Endodermal cell (in vitro differentiated cells): ENCODE data around the gene KCNC4. TPM values are rescaled to one million over a fixed set of nuclear protein-coding genes. Genes with fewer than 3 reads are reported as not detected.

Experiments used
- DNase-seq: peaks from one replicate; pipeline ENCODE4 v3.0.0-alpha.2; 2017
- H3K27ac ChIP-seq: 2 replicates; pipeline ENCODE4 v1.5.1; 2013; ENCODE audit warnings: mild to moderate bottlenecking, low read depth, low read length, moderate library complexity
- H3K27me3 ChIP-seq: 2 replicates; pipeline ENCODE4 v1.6.1; 2013; ENCODE audit warnings: mild to moderate bottlenecking, low read length, moderate library complexity; ENCODE audit not compliant: insufficient read depth, control insufficient read depth, poor library complexity, severe bottlenecking
- H3K36me3 ChIP-seq: 2 replicates; pipeline ENCODE4 v1.7.0; 2013; ENCODE audit warnings: mild to moderate bottlenecking, low read length, moderate library complexity; ENCODE audit not compliant: control insufficient read depth, insufficient read depth
- H3K4me1 ChIP-seq: one replicate; pipeline ENCODE4 v1.7.0; 2013; ENCODE audit warnings: low read length; ENCODE audit not compliant: control insufficient read depth, insufficient read depth
- H3K4me3 ChIP-seq: 2 replicates; pipeline ENCODE4 v1.5.1; 2013; ENCODE audit warnings: mild to moderate bottlenecking, low read length, moderate library complexity
- H3K9ac ChIP-seq: 2 replicates; pipeline ENCODE4 v1.6.1; 2013; ENCODE audit warnings: mild to moderate bottlenecking, low read length, moderate library complexity; ENCODE audit not compliant: poor library complexity, severe bottlenecking; ENCODE audit errors: extremely low read depth
- H3K9me3 ChIP-seq: 2 replicates; pipeline ENCODE4 v1.6.1; 2013; ENCODE audit warnings: mild to moderate bottlenecking, low read length, moderate library complexity; ENCODE audit not compliant: control insufficient read depth
- H3K27ac Mint-ChIP-seq: 2 replicates; pipeline ENCODE4 v1.8.0; 2020; ENCODE audit warnings: mixed read lengths
- H3K27me3 Mint-ChIP-seq: 2 replicates; pipeline ENCODE4 v1.8.0; 2021; ENCODE audit warnings: mild to moderate bottlenecking, mixed read lengths; ENCODE audit not compliant: insufficient read depth
- H3K36me3 Mint-ChIP-seq: 2 replicates; pipeline ENCODE4 v1.8.0; 2020; ENCODE audit warnings: low read depth, mixed read lengths
- H3K4me1 Mint-ChIP-seq: 2 replicates; pipeline ENCODE4 v1.8.0; 2020; ENCODE audit warnings: mixed read lengths
- H3K4me3 Mint-ChIP-seq: 2 replicates; pipeline ENCODE4 v1.8.0; 2020; ENCODE audit warnings: mild to moderate bottlenecking, moderate library complexity, mixed read lengths
- H3K9me3 Mint-ChIP-seq: 2 replicates; pipeline ENCODE4 v1.8.0; 2020; ENCODE audit warnings: mild to moderate bottlenecking, mixed read lengths
- WGBS, 2 experiments: methylation state at CpG; one replicate each; pipeline versions ENCODE4 v1.1.5 to v1.1.7; 2013; ENCODE audit warnings: missing lambda C conversion rate in 2 of 2, mixed read lengths in 1 of 2; ENCODE audit not compliant: insufficient coverage in 1 of 2, insufficient read length in 1 of 2; 5-methylcytosine and 5-hydroxymethylcytosine counted together
- total RNA-seq, 2 donors: library from RNA; stranded (reverse); fragmentation: NEBNext Ultra II Directional in 1 of 2; extraction: Animal tissue kit (Norgen Biotek cat#: 25700) in 1 of 2; gene quantifications; 2 replicates in 1 of 2; 3 replicates in 1 of 2; pipeline ENCODE4 v1.2.1, GENCODE V29; 2021
- TF ChIP-seq, protein P1 (sequence below): fragments of 200-600 bp; sonication (generic); conservative IDR thresholded peaks from 2 replicates; pipeline ENCODE4 v1.5.0; 2021; ENCODE audit warnings: antibody characterized with exemption, mild to moderate bottlenecking

The KCNC4 gene
- total RNA-seq, 2 donors from 2014 or later: 7.6 to 10.2 TPM

GRCh38 chr1:110176299-110176956 lies 33.7 kb upstream of the KCNC4 start:
- TF ChIP-seq, protein P1, sequence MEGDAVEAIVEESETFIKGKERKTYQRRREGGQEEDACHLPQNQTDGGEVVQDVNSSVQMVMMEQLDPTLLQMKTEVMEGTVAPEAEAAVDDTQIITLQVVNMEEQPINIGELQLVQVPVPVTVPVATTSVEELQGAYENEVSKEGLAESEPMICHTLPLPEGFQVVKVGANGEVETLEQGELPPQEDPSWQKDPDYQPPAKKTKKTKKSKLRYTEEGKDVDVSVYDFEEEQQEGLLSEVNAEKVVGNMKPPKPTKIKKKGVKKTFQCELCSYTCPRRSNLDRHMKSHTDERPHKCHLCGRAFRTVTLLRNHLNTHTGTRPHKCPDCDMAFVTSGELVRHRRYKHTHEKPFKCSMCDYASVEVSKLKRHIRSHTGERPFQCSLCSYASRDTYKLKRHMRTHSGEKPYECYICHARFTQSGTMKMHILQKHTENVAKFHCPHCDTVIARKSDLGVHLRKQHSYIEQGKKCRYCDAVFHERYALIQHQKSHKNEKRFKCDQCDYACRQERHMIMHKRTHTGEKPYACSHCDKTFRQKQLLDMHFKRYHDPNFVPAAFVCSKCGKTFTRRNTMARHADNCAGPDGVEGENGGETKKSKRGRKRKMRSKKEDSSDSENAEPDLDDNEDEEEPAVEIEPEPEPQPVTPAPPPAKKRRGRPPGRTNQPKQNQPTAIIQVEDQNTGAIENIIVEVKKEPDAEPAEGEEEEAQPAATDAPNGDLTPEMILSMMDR: no peak
- H3K4me3 Mint-ChIP-seq: no peak overlapping the region
- no peaks in the 10 kb centered on the region for H3K9me3 Mint-ChIP-seq
- 86 to 87% methylated on average over 8 to 9 of the region's 9 CpGs for WGBS, 2 experiments
- peaks cover 4% of the 10 kb centered on the region for H3K27me3 Mint-ChIP-seq
- H3K27ac Mint-ChIP-seq: no peak overlapping the region
- Histone ChIP-seq H3K36me3 (no peaks in the 10 kb centered on the region), H3K27me3 (no peaks in the 10 kb centered on the region), H3K27ac (no peak overlapping the region), H3K4me1 (peaks cover 3% of the 10 kb centered on the region), H3K4me3 (no peak overlapping the region), H3K9me3 (no peaks in the 10 kb centered on the region), H3K9ac (no peak overlapping the region)
- H3K4me1 Mint-ChIP-seq: peaks cover 3% of the 10 kb centered on the region
- no peak for DNase-seq
- H3K36me3 Mint-ChIP-seq: no peaks in the 10 kb centered on the region

DNA sequence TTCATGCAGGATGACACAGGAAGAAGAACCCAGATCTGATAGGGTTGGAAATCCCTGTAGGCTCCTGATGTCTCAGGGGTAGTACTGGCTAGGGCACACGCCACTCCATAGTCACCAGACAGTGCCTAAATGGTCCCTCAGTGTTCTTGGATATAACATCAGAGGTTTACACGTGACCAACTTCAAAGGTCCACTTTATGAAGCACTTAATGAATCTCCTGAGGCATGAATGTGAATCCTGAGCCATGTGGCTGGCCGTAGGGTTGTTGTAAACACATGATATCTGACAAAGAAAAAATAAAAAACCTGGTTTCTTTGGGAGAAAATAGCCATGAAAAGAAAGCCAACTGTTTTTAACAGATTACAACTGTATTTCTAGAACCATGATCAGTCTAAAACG lies 32.3 kb upstream of the KCNC4 start:
- TF ChIP-seq, protein P1: no peak
- Mint-ChIP-seq H3K9me3 (no peaks in the 10 kb centered on the region), H3K27ac (no peak overlapping the region), H3K36me3 (no peaks in the 10 kb centered on the region), H3K4me1 (peaks cover 3% of the 10 kb centered on the region), H3K27me3 (peaks cover 4% of the 10 kb centered on the region), H3K4me3 (no peak overlapping the region)
- DNase-seq: no peak
- WGBS, 2 experiments: 89% methylated on average over 3 to 4 of the region's 4 CpGs
- H3K4me3 ChIP-seq: no peak overlapping the region
- H3K9me3 ChIP-seq: no peaks in the 10 kb centered on the region
- peaks cover 3% of the 10 kb centered on the region for H3K4me1 ChIP-seq
- H3K9ac ChIP-seq: no peak overlapping the region
- no peak overlapping the region for H3K27ac ChIP-seq
- no peaks in the 10 kb centered on the region for H3K27me3 ChIP-seq
- no peaks in the 10 kb centered on the region for H3K36me3 ChIP-seq

DNA sequence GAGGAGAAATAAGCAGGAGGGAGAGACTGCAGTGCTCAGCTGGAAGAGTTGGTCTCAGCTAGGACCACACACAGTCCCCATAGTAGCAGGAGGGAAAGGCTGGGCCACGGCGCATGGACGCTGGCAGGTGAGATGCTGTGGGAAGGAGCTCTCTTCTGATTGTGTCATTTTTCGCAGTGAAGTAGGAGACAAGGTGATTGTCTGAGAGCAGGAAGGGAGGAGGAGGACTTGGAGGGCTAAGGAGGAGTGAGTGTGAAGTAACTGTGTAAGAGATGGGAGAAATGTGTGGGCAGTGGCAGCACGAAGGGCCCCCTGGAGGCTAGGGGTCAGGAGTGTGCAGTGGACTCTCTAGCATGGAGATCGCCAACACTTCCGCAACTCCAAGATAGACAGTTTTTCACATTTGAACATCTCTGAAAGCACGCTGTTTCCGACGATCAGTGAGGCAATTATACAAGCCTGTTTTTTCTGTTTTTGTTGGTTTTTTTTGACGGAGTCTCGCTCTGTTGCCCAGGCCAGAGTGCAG lies 26.4 kb upstream of the KCNC4 start:
- Mint-ChIP-seq H3K4me3 (no peak overlapping the region), H3K9me3 (no peaks in the 10 kb centered on the region), H3K27ac (no peak overlapping the region), H3K36me3 (no peaks in the 10 kb centered on the region), H3K4me1 (no peaks in the 10 kb centered on the region), H3K27me3 (peaks cover 8% of the 10 kb centered on the region)
- 91 to 94% methylated on average over 12 of the region's 12 CpGs for WGBS, 2 experiments
- H3K4me3 ChIP-seq: no peak overlapping the region
- H3K27me3 ChIP-seq: no peaks in the 10 kb centered on the region
- H3K27ac ChIP-seq: no peak overlapping the region
- H3K9me3 ChIP-seq: no peaks in the 10 kb centered on the region
- DNase-seq: no peak
- no peaks in the 10 kb centered on the region for H3K36me3 ChIP-seq
- no peaks in the 10 kb centered on the region for H3K4me1 ChIP-seq
- H3K9ac ChIP-seq: no peak overlapping the region
- TF ChIP-seq, protein P1: no peak
